Measurements from ENCODE around the gene SCUBE1.

Gene SCUBE1

GRCh38 chr22:43289976-43290721 is 53.0 kb downstream of the SCUBE1 start:
- TF ChIP-seq NFIC (IDR thresholded peaks at IDR 0.05) (peak; percentile 64; the same call in 1 of the 2 replicates), TEAD4 (IDR thresholded peaks at IDR 0.05) (no peak)

- TF ChIP-seq YY1 (IDR thresholded peaks at IDR 0.05; ENCODE audit: low read depth) (no peak), NFIC (IDR thresholded peaks at IDR 0.05) (no peak), CEBPB (IDR thresholded peaks at IDR 0.05) (no peak), TCF12 (IDR thresholded peaks at IDR 0.05; ENCODE audit: low read depth) (no peak), EGR1 (IDR thresholded peaks at IDR 0.05) (no peak), USF1 (IDR thresholded peaks at IDR 0.05) (no peak), ZBTB7A (IDR thresholded peaks at IDR 0.05; ENCODE audit: low read depth) (no peak), RAD21 (IDR thresholded peaks at IDR 0.05; ENCODE audit: low read depth) (no peak), TEAD4 (IDR thresholded peaks at IDR 0.05) (no peak), EP300 (IDR thresholded peaks at IDR 0.05; ENCODE audit: borderline replicate concordance) (no peak), CREB1 (IDR thresholded peaks at IDR 0.05; ENCODE audit: low read depth) (no peak), TAF1 (IDR thresholded peaks at IDR 0.05; ENCODE audit: low read depth) (no peak), FOXM1 (IDR thresholded peaks at IDR 0.05; ENCODE audit: borderline replicate concordance, low read depth) (no peak)
- TF ChIP-seq, protein P1, sequence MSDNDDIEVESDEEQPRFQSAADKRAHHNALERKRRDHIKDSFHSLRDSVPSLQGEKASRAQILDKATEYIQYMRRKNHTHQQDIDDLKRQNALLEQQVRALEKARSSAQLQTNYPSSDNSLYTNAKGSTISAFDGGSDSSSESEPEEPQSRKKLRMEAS (IDR thresholded peaks at IDR 0.05) = no peak
- TF ChIP-seq, protein P2, sequence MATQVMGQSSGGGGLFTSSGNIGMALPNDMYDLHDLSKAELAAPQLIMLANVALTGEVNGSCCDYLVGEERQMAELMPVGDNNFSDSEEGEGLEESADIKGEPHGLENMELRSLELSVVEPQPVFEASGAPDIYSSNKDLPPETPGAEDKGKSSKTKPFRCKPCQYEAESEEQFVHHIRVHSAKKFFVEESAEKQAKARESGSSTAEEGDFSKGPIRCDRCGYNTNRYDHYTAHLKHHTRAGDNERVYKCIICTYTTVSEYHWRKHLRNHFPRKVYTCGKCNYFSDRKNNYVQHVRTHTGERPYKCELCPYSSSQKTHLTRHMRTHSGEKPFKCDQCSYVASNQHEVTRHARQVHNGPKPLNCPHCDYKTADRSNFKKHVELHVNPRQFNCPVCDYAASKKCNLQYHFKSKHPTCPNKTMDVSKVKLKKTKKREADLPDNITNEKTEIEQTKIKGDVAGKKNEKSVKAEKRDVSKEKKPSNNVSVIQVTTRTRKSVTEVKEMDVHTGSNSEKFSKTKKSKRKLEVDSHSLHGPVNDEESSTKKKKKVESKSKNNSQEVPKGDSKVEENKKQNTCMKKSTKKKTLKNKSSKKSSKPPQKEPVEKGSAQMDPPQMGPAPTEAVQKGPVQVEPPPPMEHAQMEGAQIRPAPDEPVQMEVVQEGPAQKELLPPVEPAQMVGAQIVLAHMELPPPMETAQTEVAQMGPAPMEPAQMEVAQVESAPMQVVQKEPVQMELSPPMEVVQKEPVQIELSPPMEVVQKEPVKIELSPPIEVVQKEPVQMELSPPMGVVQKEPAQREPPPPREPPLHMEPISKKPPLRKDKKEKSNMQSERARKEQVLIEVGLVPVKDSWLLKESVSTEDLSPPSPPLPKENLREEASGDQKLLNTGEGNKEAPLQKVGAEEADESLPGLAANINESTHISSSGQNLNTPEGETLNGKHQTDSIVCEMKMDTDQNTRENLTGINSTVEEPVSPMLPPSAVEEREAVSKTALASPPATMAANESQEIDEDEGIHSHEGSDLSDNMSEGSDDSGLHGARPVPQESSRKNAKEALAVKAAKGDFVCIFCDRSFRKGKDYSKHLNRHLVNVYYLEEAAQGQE (IDR thresholded peaks at IDR 0.05; ENCODE audit: low read depth) = no peak
These were observed 53.6 kb downstream of the SCUBE1 start for GRCh38 chr22:43289531-43289963.

- TF ChIP-seq, protein P2 (IDR thresholded peaks at IDR 0.05; ENCODE audit: low read depth) = no peak
- TF ChIP-seq CREB1 (IDR thresholded peaks at IDR 0.05; ENCODE audit: low read depth) = no peak
- TF ChIP-seq NFIC (IDR thresholded peaks at IDR 0.05) = no peak
- TF ChIP-seq YY1 (IDR thresholded peaks at IDR 0.05; ENCODE audit: low read depth) = no peak
- TF ChIP-seq USF1 (IDR thresholded peaks at IDR 0.05) = no peak
- TF ChIP-seq RAD21 (IDR thresholded peaks at IDR 0.05; ENCODE audit: low read depth) = no peak
- TF ChIP-seq EP300 (IDR thresholded peaks at IDR 0.05; ENCODE audit: borderline replicate concordance) = no peak
- no peak for TF ChIP-seq TCF12 (IDR thresholded peaks at IDR 0.05; ENCODE audit: low read depth)
- TF ChIP-seq EGR1 (IDR thresholded peaks at IDR 0.05) = no peak
- no peak for TF ChIP-seq FOXM1 (IDR thresholded peaks at IDR 0.05; ENCODE audit: borderline replicate concordance, low read depth)
- no peak for TF ChIP-seq TEAD4 (IDR thresholded peaks at IDR 0.05)
- TF ChIP-seq ZBTB7A (IDR thresholded peaks at IDR 0.05; ENCODE audit: low read depth) = no peak
- no peak for TF ChIP-seq TAF1 (IDR thresholded peaks at IDR 0.05; ENCODE audit: low read depth)
- TF ChIP-seq, protein P1 (IDR thresholded peaks at IDR 0.05) = no peak
- no peak for TF ChIP-seq CEBPB (IDR thresholded peaks at IDR 0.05)
These were observed 54.3 kb downstream of the SCUBE1 start for GRCh38 chr22:43288807-43289420.

DNA sequence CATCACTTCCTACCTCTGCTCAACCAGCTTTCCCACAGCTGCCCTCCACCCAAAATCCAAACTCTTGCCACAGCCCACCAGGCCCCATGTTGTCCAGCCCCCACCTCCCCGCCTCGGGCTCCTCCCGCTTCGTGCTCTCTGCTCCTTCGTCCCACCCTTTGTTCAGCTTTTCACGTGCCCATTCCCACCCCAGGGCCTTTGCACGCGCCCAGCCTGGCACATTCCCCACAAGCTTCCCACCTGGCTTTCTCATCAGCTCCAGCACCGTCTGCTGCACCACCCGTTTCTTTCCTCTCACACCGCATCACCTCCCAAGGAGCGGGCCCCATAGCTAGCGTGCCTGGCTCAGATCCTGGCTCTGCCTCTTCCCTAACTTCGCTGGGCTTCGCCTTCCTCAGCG is 54.8 kb downstream of the SCUBE1 start:
- TF ChIP-seq YY1 (IDR thresholded peaks at IDR 0.05; ENCODE audit: low read depth) (no peak), FOXM1 (IDR thresholded peaks at IDR 0.05; ENCODE audit: borderline replicate concordance, low read depth) (no peak), USF1 (IDR thresholded peaks at IDR 0.05) (no peak), TEAD4 (IDR thresholded peaks at IDR 0.05) (no peak), TAF1 (IDR thresholded peaks at IDR 0.05; ENCODE audit: low read depth) (no peak), TCF12 (IDR thresholded peaks at IDR 0.05; ENCODE audit: low read depth) (no peak), NFIC (IDR thresholded peaks at IDR 0.05) (no peak), RAD21 (IDR thresholded peaks at IDR 0.05; ENCODE audit: low read depth) (no peak)
- TF ChIP-seq, protein P1 (IDR thresholded peaks at IDR 0.05) = no peak
- TF ChIP-seq, protein P2 (IDR thresholded peaks at IDR 0.05; ENCODE audit: low read depth) = no peak
